IMR-90 (cell line): ENCODE results near the gene DOK4. TPM values are rescaled to one million over a fixed set of nuclear protein-coding genes. Genes with fewer than 3 reads are reported as not detected.

Experiments
- ATAC-seq: fragments of 200-7000 bp; cut with Tn5 transposase; 2 replicates; pipeline ENCODE4 v1.9.1; 2020; ENCODE audit warnings: low read depth, mild to moderate bottlenecking, moderate library complexity
- BruUV-seq: library from RNA; stranded (reverse); fragments of 400-500 nt; replicated peaks from 2 replicates; lab custom pipeline; 2021; lab: Mats Ljungman, UMichigan
- CTCF ChIA-PET: fragments of 300-600 bp; formaldehyde crosslinking; extraction: SDS; loops from one replicate; lab custom pipeline; 2021; ENCODE audit warnings: antibody characterized with exemption; lab: Yijun Ruan, JAX
- POLR2A ChIA-PET: fragments of 300-600 bp; sonication (Branson Sonifier 250); formaldehyde crosslinking; loops from one replicate; lab custom pipeline; 2022; ENCODE audit warnings: antibody characterized with exemption; ENCODE audit not compliant: unreplicated experiment; lab: Charles Lee
- DNase-seq: peaks from one replicate; pipeline ENCODE4 v3.0.0; 2013
- H2AFZ ChIP-seq: replicated peaks from 2 replicates; pipeline ENCODE3; 2013; ENCODE audit warnings: low read length, mild to moderate bottlenecking; ENCODE audit not compliant: poor library complexity
- H2AK5ac ChIP-seq: 2 replicates; pipeline ENCODE4 v1.6.1; 2013; ENCODE audit warnings: low read depth, low read length, inconsistent platforms
- H2AK9ac ChIP-seq: replicated peaks from 2 replicates; pipeline ENCODE3; 2013; ENCODE audit warnings: mild to moderate bottlenecking, low read depth, low read length, moderate library complexity; ENCODE audit not compliant: poor library complexity
- H2BK120ac ChIP-seq: 2 replicates; pipeline ENCODE4 v1.6.1; 2013; ENCODE audit warnings: low read depth, low read length, inconsistent platforms
- H2BK15ac ChIP-seq: 3 replicates; pipeline ENCODE4 v1.6.1; 2013; ENCODE audit warnings: low read depth, low read length, inconsistent platforms
- H2BK20ac ChIP-seq: 2 replicates; pipeline ENCODE4 v1.6.1; 2013; ENCODE audit warnings: low read depth, mild to moderate bottlenecking, inconsistent platforms, low read length, moderate library complexity
- H2BK5ac ChIP-seq: 2 replicates; pipeline ENCODE4 v1.6.1; 2013; ENCODE audit warnings: mild to moderate bottlenecking, low read depth, low read length, inconsistent platforms; ENCODE audit not compliant: poor library complexity, severe bottlenecking
- H3K14ac ChIP-seq: replicated peaks from 2 replicates; pipeline ENCODE4 v1.6.1; 2013; ENCODE audit warnings: low read depth, low read length, inconsistent platforms
- H3K18ac ChIP-seq: 2 replicates; pipeline ENCODE4 v1.6.1; 2013; ENCODE audit warnings: low read depth, low read length, control low read depth
- H3K23ac ChIP-seq: 2 replicates; pipeline ENCODE4 v1.6.1; 2013; ENCODE audit warnings: low read depth, low read length, inconsistent platforms
- H3K27ac ChIP-seq: 2 replicates; pipeline ENCODE4 v1.5.1; 2013; ENCODE audit warnings: mild to moderate bottlenecking, control low read depth, low read length; ENCODE audit not compliant: insufficient read depth
- H3K27me3 ChIP-seq: 2 replicates; pipeline ENCODE4 v1.6.1; 2013; ENCODE audit warnings: low read length; ENCODE audit not compliant: control insufficient read depth, insufficient read depth
- H3K36me3 ChIP-seq: 2 replicates; pipeline ENCODE4 v1.6.1; 2013; ENCODE audit warnings: low read length, mixed read lengths; ENCODE audit not compliant: control insufficient read depth, insufficient read depth
- H3K4ac ChIP-seq: 2 replicates; pipeline ENCODE4 v1.6.1; 2013; ENCODE audit warnings: low read depth, low read length, inconsistent platforms
- H3K4me1 ChIP-seq: 2 replicates; pipeline ENCODE4 v1.6.1; 2013; ENCODE audit warnings: low read length, mixed read lengths; ENCODE audit not compliant: control insufficient read depth, insufficient read depth
- H3K4me2 ChIP-seq: 2 replicates; pipeline ENCODE4 v1.6.1; 2013; ENCODE audit warnings: low read depth, mild to moderate bottlenecking, control low read depth, low read length, moderate library complexity
- H3K4me3 ChIP-seq: 2 replicates; pipeline ENCODE4 v1.5.1; 2013; ENCODE audit warnings: low read depth, mild to moderate bottlenecking, control low read depth, low read length, moderate library complexity; ENCODE audit not compliant: insufficient read depth
- H3K56ac ChIP-seq: 2 replicates; pipeline ENCODE4 v1.6.1; 2013; ENCODE audit warnings: low read length, inconsistent platforms; ENCODE audit not compliant: insufficient read depth; ENCODE audit errors: extremely low read depth
- H3K79me1 ChIP-seq, 2 experiments: 2 replicates each; pipeline ENCODE4 v1.6.1; 2013; ENCODE audit warnings: low read length in 2 of 2, inconsistent platforms in 1 of 2, low read depth in 1 of 2
- H3K9ac ChIP-seq: 2 replicates; pipeline ENCODE4 v1.6.1; 2013; ENCODE audit warnings: low read depth, low read length, control low read depth
- H3K9me1 ChIP-seq: 2 replicates; pipeline ENCODE4 v1.6.1; 2013; ENCODE audit warnings: low read length, inconsistent platforms; ENCODE audit not compliant: insufficient read depth
- H3K9me3 ChIP-seq: 2 replicates; pipeline ENCODE4 v1.6.1; 2013; ENCODE audit warnings: low read length; ENCODE audit not compliant: control insufficient read depth, insufficient read depth
- H4K20me1 ChIP-seq: 2 replicates; pipeline ENCODE4 v1.6.1; 2013; ENCODE audit warnings: low read length, inconsistent platforms; ENCODE audit not compliant: insufficient read depth
- H4K5ac ChIP-seq: 2 replicates; pipeline ENCODE4 v1.6.1; 2013; ENCODE audit warnings: mild to moderate bottlenecking, low read depth, low read length, control low read depth
- H4K8ac ChIP-seq, 2 experiments: 2 replicates each; pipeline ENCODE4 v1.6.1; 2013; ENCODE audit warnings: low read depth in 2 of 2, low read length in 2 of 2, control low read depth in 1 of 2, inconsistent platforms in 1 of 2
- H4K91ac ChIP-seq: 2 replicates; pipeline ENCODE4 v1.6.1; 2013; ENCODE audit warnings: low read depth, low read length, inconsistent platforms; ENCODE audit not compliant: insufficient read depth
- CEBPB ChIP-seq: IDR thresholded peaks from 2 replicates; pipeline ENCODE4 v1.6.1; 2012; ENCODE audit warnings: low read depth, low read length, improper control_type of control experiment
- CTCF ChIP-seq: conservative IDR thresholded peaks from 2 replicates; pipeline ENCODE4 v1.5.1; 2012; ENCODE audit warnings: mild to moderate bottlenecking, low read depth, low read length, improper control_type of control experiment
- ELK1 ChIP-seq: fragments of 150-350 bp; IDR thresholded peaks from 2 replicates; pipeline ENCODE4 v1.6.1; 2016; ENCODE audit warnings: low read depth, mild to moderate bottlenecking, low read length, moderate library complexity, borderline replicate concordance
- MXI1 ChIP-seq: IDR thresholded peaks from 2 replicates; pipeline ENCODE4 v1.6.1; 2012; ENCODE audit warnings: low read depth, mild to moderate bottlenecking, low read length, moderate library complexity, borderline replicate concordance
- RAD21 ChIP-seq: IDR thresholded peaks from 2 replicates; pipeline ENCODE4 v1.6.1; 2012; ENCODE audit warnings: low read length, improper control_type of control experiment
- RCOR1 ChIP-seq: IDR thresholded peaks from 2 replicates; pipeline ENCODE4 v1.6.1; 2012; ENCODE audit warnings: mild to moderate bottlenecking, low read length, improper control_type of control experiment; ENCODE audit not compliant: insufficient replicate concordance
- USF2 ChIP-seq: fragments of 150-350 bp; IDR thresholded peaks from 2 replicates; pipeline ENCODE4 v1.6.1; 2017; ENCODE audit warnings: mild to moderate bottlenecking, antibody characterized with exemption, low read length, low read depth
- WGBS, 2 experiments: methylation state at CpG; one replicate each; pipeline versions ENCODE4 v1.1.5 to v1.1.7; 2013; ENCODE audit warnings: missing lambda C conversion rate in 2 of 2; ENCODE audit not compliant: insufficient read length in 1 of 2; ENCODE audit errors: extremely low coverage in 2 of 2; 5-methylcytosine and 5-hydroxymethylcytosine counted together
- dilution Hi-C: fragments of 300-500 bp; cut with HindIII; formaldehyde crosslinking; loops from one replicate; pipeline ENCODE4 v1.14.3; 2018; ENCODE audit warnings: low sequenced_read_pairs; ENCODE audit not compliant: unreplicated experiment
- in situ Hi-C: fragments of 300-500 bp; cut with MboI; formaldehyde crosslinking; loops from 3 replicates; pipeline ENCODE4 v1.14.3; 2019; ENCODE audit warnings: low sequenced_read_pairs, inconsistent platforms, mixed read lengths
- intact Hi-C: fragments of 100-400 bp; cut with micrococcal nuclease; formaldehyde crosslinking; loops from 2 replicates; pipeline ENCODE4 v1.10.0; 2022
- polyA plus RNA-seq, 3 experiments: library from polyadenylated mRNA; depleted of rRNA; stranded (reverse); fragments of >200 nt; gene quantifications; 2 replicates each; pipeline ENCODE4 v1.2.3, GENCODE V29; 2012; ENCODE audit warnings: low replicate concordance in 1 of 3
- total RNA-seq: library from RNA; depleted of rRNA; stranded (reverse); fragments of >200 nt; gene quantifications from 2 replicates; pipeline ENCODE4 v1.2.3, GENCODE V29; 2012

The DOK4 gene
- total and polyA plus RNA-seq, 2 of the 4 experiments (the other 2 are of a cell fraction), result 22.0 to 25.9 TPM

- TF ChIP-seq RCOR1 (no peak), CEBPB (no peak), ELK1 (no peak), MXI1 (no peak), USF2 (no peak), RAD21 (no peak), CTCF (no peak)
- no TSS peak for BruUV-seq
- Histone ChIP-seq H3K4me3 (no peak overlapping the region), H3K27ac (no peak overlapping the region), H2AFZ (no peak overlapping the region), H4K91ac (no peak overlapping the region), H3K9me3 (no peaks in the 10 kb centered on the region), H2BK15ac (no peak overlapping the region), H3K27me3 (peaks cover 51% of the 10 kb centered on the region), H2BK20ac (no peak overlapping the region), H3K23ac (no peak overlapping the region), H3K14ac (no peak overlapping the region), H3K56ac (no peak overlapping the region), H2AK9ac (no peak overlapping the region), H4K5ac (no peak overlapping the region), H3K9ac (no peak overlapping the region), H3K79me1 (no peaks in the 10 kb centered on the region), H2AK5ac (no peak overlapping the region), H3K4me1 (no peaks in the 10 kb centered on the region), H4K8ac (no peak overlapping the region), H2BK120ac (no peak overlapping the region), H3K36me3 (no peaks in the 10 kb centered on the region), H3K9me1 (no peaks in the 10 kb centered on the region), H2BK5ac (no peak overlapping the region), H3K4me2 (no peak overlapping the region), H4K20me1 (no peaks in the 10 kb centered on the region), H3K18ac (no peak overlapping the region), H3K4ac (no peak overlapping the region)
- intact Hi-C loops, result no loop called here
- WGBS, 2 experiments, result no CpG with 5 or more reads among the region's 4 CpGs
- ChIA-PET POLR2A (no interaction called here), CTCF (no interaction called here)
- dilution Hi-C loops, result no loop called here
- ATAC-seq (no peak), DNase-seq (no peak)
- in situ Hi-C loops, result no loop called here
Observed at GRCh38 chr16:57498031-57498430, 11.7 kb upstream of the DOK4 start.
